ENCODE results near the gene MRPS6.

MRPS6 gene

DNA sequence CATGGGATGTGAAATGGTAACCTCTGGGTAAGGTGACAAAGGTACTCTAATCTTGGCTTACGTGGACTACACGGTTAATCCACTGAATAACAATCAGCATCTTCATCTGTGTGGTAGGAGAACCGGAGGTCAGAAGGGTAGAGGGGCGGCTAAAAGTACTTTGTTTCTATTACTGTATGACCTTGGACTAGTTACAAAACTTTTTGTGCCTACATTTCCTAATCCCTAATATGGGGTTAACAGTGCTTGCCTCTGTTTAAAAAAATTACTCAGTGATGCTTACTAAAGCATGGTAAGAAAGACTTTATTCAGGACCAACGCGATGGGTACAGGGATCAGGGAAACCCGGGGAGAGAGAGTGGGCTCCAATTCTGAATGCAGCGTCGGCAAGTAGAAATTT, 1.7 kb upstream of the MRPS6 start:
- DNase-seq (ENCODE audit: low spot score), result no peak

DNA sequence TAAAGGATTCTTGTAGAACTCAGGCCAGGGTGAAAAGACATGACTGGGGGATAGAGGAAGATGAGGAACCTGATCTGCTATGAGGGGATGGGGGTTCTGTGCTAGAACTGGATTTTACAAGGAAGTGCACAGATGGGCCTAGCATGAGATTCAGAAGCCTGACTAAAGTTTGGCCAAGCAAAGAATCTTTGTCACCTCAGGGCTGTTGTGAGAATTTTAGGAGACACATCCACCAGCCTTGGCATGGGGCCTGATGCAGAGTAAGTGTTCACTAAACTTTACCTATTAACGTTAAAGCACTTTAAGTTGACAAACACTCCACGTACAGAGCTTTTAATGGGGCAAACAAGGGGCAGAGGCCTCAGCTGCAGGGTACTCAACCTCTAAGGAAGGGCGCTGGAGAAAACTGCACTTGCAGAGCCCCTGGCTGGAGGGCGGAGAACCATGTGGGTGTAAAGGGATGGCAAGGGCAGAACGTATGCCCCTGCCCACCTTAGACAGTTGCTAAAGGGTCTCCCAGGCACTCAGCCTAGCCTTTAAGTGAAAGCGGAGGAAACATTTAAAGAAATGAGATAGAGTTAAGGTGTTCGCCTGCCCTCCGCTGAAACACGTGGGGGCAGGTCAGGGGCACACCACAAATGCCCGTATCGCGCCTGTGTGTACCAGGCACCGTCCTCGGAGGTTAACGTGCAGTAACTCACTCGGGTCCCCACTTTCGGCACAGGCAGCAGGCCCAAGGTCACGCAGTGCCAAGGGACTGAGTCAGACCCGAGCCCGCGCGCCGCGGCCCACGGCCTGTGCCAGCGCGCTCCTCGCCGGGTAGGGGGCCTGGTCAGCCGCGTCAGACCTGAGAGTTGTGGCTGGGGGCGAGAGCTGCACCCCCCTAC, 990 bp upstream of the MRPS6 start:
- peak; percentile 60 for DNase-seq (ENCODE audit: low spot score)

DNA sequence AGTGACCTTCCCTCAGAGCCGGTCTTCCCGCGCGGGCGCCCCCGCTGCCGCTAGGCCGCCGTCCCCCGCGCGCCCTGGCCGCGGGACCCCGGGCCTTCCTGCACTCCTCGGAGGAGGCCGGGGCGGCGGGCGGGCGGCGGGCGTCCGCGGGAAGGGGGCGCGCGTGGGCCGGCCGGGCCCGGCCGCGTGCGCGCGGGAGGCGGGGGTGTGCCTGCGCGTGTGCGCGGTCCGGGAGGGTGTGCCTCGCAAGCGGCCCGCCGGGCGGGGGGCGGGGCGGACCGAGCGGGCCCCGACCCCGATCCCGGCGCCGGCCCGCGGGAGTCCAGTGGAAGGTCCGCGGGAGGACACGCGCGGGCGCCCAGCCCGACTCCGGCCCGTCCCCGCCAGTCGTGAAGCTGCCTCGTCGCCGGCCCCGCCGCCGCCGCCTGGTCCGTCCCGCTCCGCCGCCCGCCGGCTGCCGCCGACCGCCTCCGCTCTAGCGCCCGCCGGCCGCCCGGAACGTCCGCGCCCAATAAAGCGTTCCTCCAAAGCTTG, 438 bp downstream of the MRPS6 start:
- no peak for DNase-seq (ENCODE audit: low spot score)

GRCh38 chr21:34074283-34075090, 1.1 kb downstream of the MRPS6 start:
- DNase-seq (ENCODE audit: low spot score), result no peak

- no peak for DNase-seq (ENCODE audit: low spot score)
Observed at GRCh38 chr21:34075091-34075425, 1.7 kb downstream of the MRPS6 start.

- DNase-seq (ENCODE audit: low spot score), result no peak
Observed at GRCh38 chr21:34075760-34076660, 2.6 kb downstream of the MRPS6 start.

GRCh38 chr21:34076835-34077234, 3.5 kb downstream of the MRPS6 start:
- DNase-seq (ENCODE audit: low spot score), result no peak

GRCh38 chr21:34077888-34078287, 4.5 kb downstream of the MRPS6 start:
- no peak for DNase-seq (ENCODE audit: low spot score)

- DNase-seq (ENCODE audit: low spot score), result no peak
Observed at GRCh38 chr21:34078915-34079314, 5.5 kb downstream of the MRPS6 start.

- DNase-seq (ENCODE audit: low spot score), result no peak
Observed at GRCh38 chr21:34080710-34081109, 7.3 kb downstream of the MRPS6 start.

GRCh38 chr21:34082769-34083168, 9.4 kb downstream of the MRPS6 start:
- DNase-seq (ENCODE audit: low spot score), result no peak

GRCh38 chr21:34083357-34083756, 10.0 kb downstream of the MRPS6 start:
- DNase-seq (ENCODE audit: low spot score), result no peak

DNA sequence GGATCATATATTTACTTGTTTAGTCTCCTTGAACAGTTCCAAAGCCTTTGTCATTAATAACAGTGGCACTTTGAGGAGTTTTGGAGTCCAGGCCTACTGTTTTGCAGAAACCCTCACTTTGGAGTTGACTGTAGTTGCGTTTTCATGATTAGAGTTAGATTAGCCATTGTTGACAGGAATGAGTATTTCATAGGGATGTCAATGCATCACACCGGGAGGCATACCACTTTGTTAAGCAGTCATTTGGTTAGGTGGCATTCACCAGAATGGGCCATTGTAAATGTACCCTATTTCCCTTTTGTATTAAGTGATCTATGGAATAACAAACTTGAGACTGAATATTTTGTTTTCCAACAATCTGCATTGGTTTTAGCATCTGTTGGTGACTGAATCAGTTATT, 11.8 kb downstream of the MRPS6 start:
- no peak for DNase-seq (ENCODE audit: low spot score)

GRCh38 chr21:34086887-34087306, 13.5 kb downstream of the MRPS6 start:
- no peak for DNase-seq (ENCODE audit: low spot score)

DNA sequence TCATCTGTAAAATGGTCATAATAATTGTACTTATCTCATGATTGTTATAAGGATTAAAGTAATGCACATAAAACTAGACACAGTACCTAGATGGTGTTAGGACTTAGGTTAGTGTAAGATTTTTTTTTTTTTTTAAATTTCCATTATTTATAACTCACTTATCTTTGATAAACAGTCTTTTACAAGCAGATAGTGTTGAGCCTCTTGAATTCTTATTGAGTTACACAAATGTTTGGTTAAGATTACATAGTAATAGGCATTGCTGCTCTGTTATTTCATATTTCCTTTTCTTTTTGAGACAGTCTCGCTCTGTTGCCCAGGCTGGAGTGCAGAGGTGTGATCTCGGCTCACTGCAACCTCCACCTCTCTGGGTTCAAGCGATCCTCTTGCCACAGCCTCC, 15.4 kb downstream of the MRPS6 start:
- DNase-seq (ENCODE audit: low spot score), result no peak

DNA sequence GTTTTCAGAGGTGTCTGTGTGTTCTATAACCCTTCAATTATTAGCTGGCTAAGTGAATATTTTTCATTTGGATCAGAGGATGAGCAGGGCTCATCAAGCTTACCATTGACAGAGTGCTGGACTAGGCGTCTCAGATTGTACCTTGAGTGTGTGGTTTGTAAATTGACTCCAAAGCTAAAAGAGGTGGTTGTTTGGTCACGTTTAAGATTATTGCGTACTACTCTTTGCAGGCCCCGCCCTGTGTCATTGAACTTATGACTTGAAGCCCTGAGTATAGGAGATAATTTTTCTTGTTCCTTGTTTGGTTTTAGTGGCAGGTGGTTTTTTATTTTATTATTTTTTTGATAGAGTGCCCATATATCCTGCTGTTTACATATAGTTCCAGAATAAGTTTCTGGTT, 17.7 kb downstream of the MRPS6 start:
- no peak for DNase-seq (ENCODE audit: low spot score)

- no peak for DNase-seq (ENCODE audit: low spot score)
Observed at GRCh38 chr21:34091607-34092006, 18.2 kb downstream of the MRPS6 start.

- no peak for DNase-seq (ENCODE audit: low spot score)
Observed at GRCh38 chr21:34092262-34092921, 19.0 kb downstream of the MRPS6 start.

DNA sequence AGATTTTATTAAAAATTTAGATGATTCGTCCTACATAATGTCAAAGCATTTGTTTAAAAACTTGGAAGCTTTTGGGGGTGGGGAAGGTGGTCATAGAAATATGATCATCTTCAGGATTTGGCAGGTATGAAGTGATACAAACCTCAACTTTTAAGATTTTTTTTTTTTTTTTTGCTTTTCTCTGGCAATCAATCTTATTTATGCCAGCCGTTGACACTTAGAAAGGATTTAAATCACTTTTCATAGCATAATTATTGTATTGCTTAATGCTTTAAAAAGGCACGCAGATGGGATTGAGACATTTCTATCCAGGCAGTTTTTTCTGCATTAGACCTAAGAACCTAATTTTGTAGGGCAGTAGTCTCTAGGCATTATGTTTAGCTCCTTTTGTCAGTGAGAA, 19.7 kb downstream of the MRPS6 start:
- no peak for DNase-seq (ENCODE audit: low spot score)

GRCh38 chr21:34094949-34095348, 21.6 kb downstream of the MRPS6 start:
- no peak for DNase-seq (ENCODE audit: low spot score)

GRCh38 chr21:34097442-34097841, 24.1 kb downstream of the MRPS6 start:
- DNase-seq (ENCODE audit: low spot score), result no peak

- no peak for DNase-seq (ENCODE audit: low spot score)
Observed at GRCh38 chr21:34100337-34100736, 27.0 kb downstream of the MRPS6 start.
